ENCODE measurements around the gene RETREG3. TPM values are rescaled to one million over a fixed set of nuclear protein-coding genes. Genes with fewer than 3 reads are reported as not detected.
"Not testable (repeated sequence)": the region's sequence is repeated elsewhere in the genome, so short reads cannot be mapped to it uniquely, and the experiment has no call there.

RETREG3 gene
- total and polyA plus RNA-seq, 7 donors: 13.9 to 43.2 (median 35.0) TPM

DNA sequence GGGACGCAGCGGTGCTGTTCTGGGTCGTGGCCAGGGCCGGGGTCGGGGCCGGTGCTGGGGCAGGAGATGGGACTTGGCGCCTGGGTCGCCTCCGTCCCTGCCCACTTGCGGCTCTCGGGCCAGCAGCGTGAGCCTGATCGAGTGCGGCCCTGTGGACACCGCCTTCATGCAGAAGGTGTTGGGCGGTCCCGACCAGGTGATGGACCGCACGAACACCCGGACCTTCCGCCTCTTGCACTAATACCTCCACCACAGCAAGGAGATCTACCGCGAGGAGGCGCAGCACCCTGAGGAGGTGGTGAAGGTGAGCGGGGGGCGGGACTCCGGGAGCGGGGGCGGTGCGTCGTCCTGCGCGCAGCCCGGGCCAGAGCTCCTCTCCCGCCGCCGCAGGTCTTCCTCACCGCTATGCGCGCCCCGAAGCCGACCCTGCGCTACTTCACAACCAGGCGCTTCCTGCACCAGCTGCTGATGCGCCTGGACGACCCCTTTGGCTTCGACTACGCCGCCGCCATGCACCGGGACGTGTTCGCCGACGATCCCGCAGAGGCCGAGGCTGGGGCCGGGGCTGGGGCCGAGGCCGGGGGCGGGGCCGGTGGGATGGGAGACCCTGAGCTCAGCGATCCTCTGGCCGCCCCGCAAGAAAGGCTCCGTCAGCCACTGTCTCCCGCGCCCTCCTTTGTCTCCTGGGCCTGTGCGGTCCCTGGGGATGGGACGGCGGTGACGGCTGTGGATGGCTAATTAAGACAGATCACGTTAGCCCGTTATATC is 60.9 kb downstream of the RETREG3 start:
- Histone ChIP-seq H3K36me3 (ENCODE audit: insufficient read depth in 1 of 2, low read depth in 1 of 2) (peaks cover 0 to 7% of the 10 kb centered on the region in 2 donors), H3K4me1 (peaks cover 11% of the 10 kb centered on the region), H3K27me3 (ENCODE audit: insufficient read depth in 3 of 3, low read length in 2 of 3) (no peaks in the 10 kb centered on the region), H3K27ac (no peak overlapping the region), H3K4me3 (peak overlapping the region; percentile 35), H3K9me3 (no peaks in the 10 kb centered on the region)
- WGBS, 3 donors: 43 to 52% (median 47%) methylated on average over 63 to 74 of the region's 74 CpGs
- DNase-seq: peak in 1 of 2 donors; percentile 63
- ATAC-seq: peak in 1 of 4 donors; percentile 9
- intact Hi-C loops (cut with DNase I): no loop called here
- TF ChIP-seq, protein P1, sequence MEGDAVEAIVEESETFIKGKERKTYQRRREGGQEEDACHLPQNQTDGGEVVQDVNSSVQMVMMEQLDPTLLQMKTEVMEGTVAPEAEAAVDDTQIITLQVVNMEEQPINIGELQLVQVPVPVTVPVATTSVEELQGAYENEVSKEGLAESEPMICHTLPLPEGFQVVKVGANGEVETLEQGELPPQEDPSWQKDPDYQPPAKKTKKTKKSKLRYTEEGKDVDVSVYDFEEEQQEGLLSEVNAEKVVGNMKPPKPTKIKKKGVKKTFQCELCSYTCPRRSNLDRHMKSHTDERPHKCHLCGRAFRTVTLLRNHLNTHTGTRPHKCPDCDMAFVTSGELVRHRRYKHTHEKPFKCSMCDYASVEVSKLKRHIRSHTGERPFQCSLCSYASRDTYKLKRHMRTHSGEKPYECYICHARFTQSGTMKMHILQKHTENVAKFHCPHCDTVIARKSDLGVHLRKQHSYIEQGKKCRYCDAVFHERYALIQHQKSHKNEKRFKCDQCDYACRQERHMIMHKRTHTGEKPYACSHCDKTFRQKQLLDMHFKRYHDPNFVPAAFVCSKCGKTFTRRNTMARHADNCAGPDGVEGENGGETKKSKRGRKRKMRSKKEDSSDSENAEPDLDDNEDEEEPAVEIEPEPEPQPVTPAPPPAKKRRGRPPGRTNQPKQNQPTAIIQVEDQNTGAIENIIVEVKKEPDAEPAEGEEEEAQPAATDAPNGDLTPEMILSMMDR (IDR thresholded peaks at IDR 0.05): no peak

DNA sequence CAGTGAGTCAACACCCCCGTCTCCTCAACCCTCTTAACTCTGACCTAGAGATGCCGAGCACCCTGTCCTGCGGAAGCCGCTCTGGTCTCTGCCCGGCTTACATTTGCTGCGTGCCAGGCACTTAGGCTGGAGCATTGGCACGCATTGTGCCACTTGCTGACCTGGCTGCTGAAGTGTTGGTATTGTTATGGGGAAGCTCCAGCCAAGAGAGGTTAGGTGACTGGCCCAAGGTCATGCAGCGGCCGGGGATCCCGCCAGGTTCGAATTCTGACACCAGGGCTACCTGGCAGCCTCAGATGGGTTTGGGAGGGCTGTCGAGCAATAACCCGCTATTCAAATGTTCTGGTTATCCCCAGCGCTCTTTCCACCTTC is 61.5 kb downstream of the RETREG3 start:
- Histone ChIP-seq H3K9me3 (no peaks in the 10 kb centered on the region), H3K4me1 (peaks cover 15% of the 10 kb centered on the region), H3K27ac (no peak overlapping the region), H3K36me3 (ENCODE audit: insufficient read depth in 1 of 2, low read depth in 1 of 2) (peaks cover 0 to 13% of the 10 kb centered on the region in 2 donors), H3K4me3 (no peak overlapping the region), H3K27me3 (ENCODE audit: insufficient read depth in 3 of 3, low read length in 2 of 3) (no peaks in the 10 kb centered on the region)
- TF ChIP-seq, protein P1 (IDR thresholded peaks at IDR 0.05): no peak
- intact Hi-C loops (cut with DNase I): no loop called here
- WGBS, 3 donors: 57 to 66% (median 59%) methylated on average over 14 of the region's 14 CpGs
- ATAC-seq (peak in 1 of 4 donors; percentile 38), DNase-seq (peak in 1 of 2 donors; percentile 55)

DNA sequence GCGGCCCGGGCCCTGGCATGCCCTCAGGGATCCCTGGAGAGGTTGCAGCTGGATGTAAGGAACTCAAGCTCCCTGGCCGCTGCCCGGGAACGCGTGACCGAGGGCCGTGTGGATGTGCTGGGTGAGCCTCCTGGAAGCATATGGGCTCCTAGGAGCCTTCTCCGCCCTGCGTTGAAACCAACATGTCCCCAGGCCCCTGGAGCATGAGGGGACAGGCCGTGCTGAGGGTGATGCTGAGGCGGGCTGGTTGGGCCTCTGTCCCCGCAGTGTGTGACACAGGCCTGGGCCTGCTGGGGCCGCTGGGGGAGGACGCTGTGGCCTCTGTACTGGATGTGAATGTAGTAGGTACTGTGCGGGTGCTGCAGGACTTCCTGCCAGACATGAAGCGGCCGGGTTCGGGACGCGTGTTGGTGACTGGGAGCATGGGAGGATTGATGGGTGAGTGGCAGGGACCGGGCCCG is 62.1 kb downstream of the RETREG3 start:
- ATAC-seq: no peak

DNA sequence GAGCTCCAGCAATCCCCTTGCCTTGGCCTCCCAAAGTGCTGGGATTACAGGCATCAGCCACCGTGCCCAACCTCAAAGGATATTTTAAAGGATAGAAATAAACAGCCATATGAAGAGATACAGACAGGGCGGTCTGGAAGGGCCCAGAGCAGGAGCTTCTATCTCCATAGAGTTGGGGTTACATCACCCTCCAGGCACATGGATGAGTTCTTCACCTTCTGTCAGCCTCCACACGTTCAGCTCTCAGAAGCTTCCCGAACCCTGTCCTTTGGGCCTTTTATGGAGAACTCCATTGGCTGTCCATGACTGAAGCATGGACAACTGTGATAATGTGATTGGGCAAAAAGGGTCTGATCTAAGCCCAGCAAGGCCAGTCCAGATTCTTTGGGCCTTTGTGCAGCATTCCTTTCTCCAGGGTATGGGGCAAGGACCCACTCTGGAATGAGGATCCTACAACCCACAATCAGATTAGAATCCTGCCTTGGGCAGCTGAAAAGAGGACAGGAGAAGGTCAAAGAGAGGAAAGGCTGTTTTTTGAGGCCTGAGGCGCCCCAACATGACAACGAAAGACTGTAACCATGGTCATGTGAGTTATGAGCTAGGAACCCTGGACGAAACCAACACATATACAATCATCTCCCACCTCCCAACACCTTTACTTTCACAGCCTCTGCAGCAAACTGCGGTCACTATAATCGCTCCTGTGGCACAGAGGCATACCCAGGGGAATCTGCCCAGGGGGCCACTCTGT is 63.2 kb downstream of the RETREG3 start:
- peak in 1 of 2 donors; percentile 1 for DNase-seq
- WGBS, 3 donors: 77 to 82% (median 81%) methylated on average over 7 to 9 of the region's 9 CpGs
- Histone ChIP-seq H3K36me3 (ENCODE audit: insufficient read depth in 1 of 2, low read depth in 1 of 2) (peaks cover 0 to 31% of the 10 kb centered on the region in 2 donors), H3K4me1 (peaks cover 15% of the 10 kb centered on the region)
- H3K27me3 ChIP-seq (ENCODE audit: insufficient read depth in 3 of 3, low read length in 2 of 3); H3K27ac ChIP-seq; H3K9me3 ChIP-seq; intact Hi-C loops (cut with DNase I); ATAC-seq; H3K4me3 ChIP-seq: not testable (repeated sequence)

More for the DNA sequence above, 62.1 kb downstream of the RETREG3 start:
- WGBS, 3 donors: 57 to 66% (median 65%) methylated on average over 20 to 23 of the region's 23 CpGs
- no peaks in the 10 kb centered on the region for H3K27me3 ChIP-seq (ENCODE audit: insufficient read depth in 3 of 3, low read length in 2 of 3)
- peaks cover 15% of the 10 kb centered on the region for H3K4me1 ChIP-seq
- peaks cover 0 to 20% of the 10 kb centered on the region in 2 donors for H3K36me3 ChIP-seq (ENCODE audit: insufficient read depth in 1 of 2, low read depth in 1 of 2)
- no peak for DNase-seq
- intact Hi-C loops (cut with DNase I): no loop called here
- no peak overlapping the region for H3K4me3 ChIP-seq
- H3K27ac ChIP-seq: no peak overlapping the region
- TF ChIP-seq, protein P1 (IDR thresholded peaks at IDR 0.05): no peak
- no peaks in the 10 kb centered on the region for H3K9me3 ChIP-seq

DNA sequence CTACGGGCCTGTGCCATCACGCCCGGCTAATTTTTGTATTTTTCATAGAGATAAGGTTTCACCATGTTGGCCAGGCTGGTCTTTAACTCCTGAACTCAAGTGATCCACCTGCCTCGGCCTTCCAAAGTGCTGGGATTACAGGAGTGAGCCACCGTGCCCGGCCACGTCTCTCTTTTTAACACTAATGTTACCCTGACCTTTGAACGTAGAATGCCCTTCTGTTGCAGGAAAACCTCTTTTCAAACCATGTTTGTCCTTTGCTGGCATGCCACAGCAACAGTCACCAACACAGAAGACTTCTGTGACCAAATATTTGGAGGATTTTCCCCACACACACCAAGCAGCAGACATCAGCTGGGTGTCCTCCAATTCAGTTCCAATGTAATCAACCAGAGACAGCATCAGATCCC is 64.3 kb downstream of the RETREG3 start:
- Histone ChIP-seq H3K27ac (peak overlapping the region; percentile 36), H3K27me3 (ENCODE audit: insufficient read depth in 3 of 3, low read length in 2 of 3) (no peaks in the 10 kb centered on the region), H3K36me3 (ENCODE audit: insufficient read depth in 1 of 2, low read depth in 1 of 2) (peaks cover 0 to 41% of the 10 kb centered on the region in 2 donors), H3K9me3 (no peaks in the 10 kb centered on the region), H3K4me1 (peaks cover 15% of the 10 kb centered on the region), H3K4me3 (no peak overlapping the region)
- DNase-seq (peak in 1 of 2 donors; percentile 0), ATAC-seq (no peak)
- intact Hi-C loops (cut with DNase I): no loop called here
- TF ChIP-seq, protein P1 (IDR thresholded peaks at IDR 0.05): no peak
- 53 to 61% (median 55%) methylated on average over 8 of the region's 8 CpGs for WGBS, 3 donors

Measured in psoas muscle (tissue), 8 donors.